ENCODE measurements around the gene ADGRA1. TPM values are rescaled to one million over a fixed set of nuclear protein-coding genes. Genes with fewer than 3 reads are reported as not detected.

ADGRA1 gene
- total and polyA plus RNA-seq, 10 of the 15 experiments (the other 5 are each of a cell fraction or from before 2014, with no cell fraction given): not detected

DNA sequence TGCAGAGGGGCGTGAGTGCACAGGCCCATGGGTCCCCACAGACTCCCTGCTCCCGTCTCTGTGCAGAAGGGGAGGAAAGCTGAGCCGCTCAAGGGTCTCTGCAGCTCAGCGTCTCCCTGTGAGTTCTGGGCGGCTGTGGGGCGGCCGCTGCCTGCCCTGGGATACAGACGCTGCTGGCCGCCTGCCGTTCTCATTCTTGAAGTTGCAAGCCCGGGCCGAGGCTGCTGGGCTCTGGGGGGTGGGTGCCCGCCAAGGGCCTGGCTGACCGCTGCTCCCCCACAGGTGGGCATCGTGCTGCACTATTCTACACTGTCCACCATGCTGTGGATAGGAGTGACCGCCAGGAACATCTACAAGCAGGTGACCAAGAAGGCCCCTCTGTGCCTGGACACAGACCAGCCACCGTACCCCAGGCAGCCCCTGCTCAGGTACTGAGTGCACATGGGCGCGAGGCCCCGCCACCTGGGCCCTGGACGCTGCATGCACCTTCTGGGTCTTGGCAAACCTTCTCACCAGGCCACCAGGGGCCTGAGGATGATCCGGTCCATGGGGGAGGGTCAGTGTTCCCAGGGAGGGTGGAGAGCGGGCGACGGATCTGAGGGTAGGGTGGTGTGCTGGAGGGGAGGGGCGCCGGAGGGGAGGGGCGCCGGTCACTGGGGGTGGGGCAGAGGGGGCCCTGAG, 14.8 kb downstream of the ADGRA1 start (continued):
- TF ChIP-seq, protein P1, sequence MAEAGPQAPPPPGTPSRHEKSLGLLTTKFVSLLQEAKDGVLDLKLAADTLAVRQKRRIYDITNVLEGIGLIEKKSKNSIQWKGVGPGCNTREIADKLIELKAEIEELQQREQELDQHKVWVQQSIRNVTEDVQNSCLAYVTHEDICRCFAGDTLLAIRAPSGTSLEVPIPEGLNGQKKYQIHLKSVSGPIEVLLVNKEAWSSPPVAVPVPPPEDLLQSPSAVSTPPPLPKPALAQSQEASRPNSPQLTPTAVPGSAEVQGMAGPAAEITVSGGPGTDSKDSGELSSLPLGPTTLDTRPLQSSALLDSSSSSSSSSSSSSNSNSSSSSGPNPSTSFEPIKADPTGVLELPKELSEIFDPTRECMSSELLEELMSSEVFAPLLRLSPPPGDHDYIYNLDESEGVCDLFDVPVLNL (IDR thresholded peaks at IDR 0.05; ENCODE audit: low read depth, low read length): no peak
- no peak for TF ChIP-seq CHD4 (IDR thresholded peaks at IDR 0.05)

DNA sequence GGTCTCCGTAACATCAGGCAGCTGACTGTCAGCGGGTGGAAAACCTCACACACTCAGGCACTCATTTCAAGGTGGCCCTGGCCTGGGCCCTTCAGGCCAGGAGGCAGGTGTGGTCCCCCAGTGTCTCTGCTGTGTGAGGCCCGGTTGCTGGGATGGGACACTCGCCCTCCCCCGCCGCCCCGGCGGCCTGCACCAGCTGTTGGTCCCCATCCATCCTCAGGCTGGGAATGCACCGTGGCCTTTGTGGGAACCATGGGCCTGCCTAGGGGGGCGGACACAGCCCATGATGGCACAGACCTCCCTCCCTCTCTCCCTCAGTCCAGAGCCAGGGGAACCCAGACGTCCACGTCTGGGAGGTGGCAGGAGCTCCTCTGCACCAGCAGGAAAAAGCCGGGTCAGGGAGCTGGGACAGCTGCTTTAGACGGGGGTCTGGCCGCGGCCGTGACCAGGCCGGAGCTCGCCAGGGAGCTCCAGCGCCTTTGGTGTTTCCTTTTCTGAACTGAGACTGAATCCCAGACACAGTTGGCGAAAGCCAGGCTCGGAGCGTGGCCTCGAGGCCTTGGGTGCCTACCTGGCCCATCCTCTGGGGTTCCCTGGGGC, 15.7 kb downstream of the ADGRA1 start:
- intact Hi-C loops (cut with micrococcal nuclease; ENCODE audit: unreplicated experiment) (no loop called here), in situ Hi-C loops (cut with MboI) (no loop called here)
- FAIRE-seq (no peak), ATAC-seq (no peak), DNase-seq (ENCODE audit: low read depth, low spot score) (no peak)
- Histone ChIP-seq H3K36me3 (ENCODE audit: control insufficient read depth in 2 of 2, insufficient read depth in 2 of 2, low read length in 1 of 2) (no peaks in the 10 kb centered on the region), H3K9ac (ENCODE audit: control insufficient read depth, insufficient read depth, low read length) (no peak overlapping the region), H3K27me3 (replicated peaks in 1 of 2; ENCODE audit: control insufficient read depth in 2 of 2, insufficient read depth in 2 of 2, low read length in 1 of 2) (no peaks in the 10 kb centered on the region), H3K4me1 (ENCODE audit: control insufficient read depth, insufficient read depth, low read length) (no peaks in the 10 kb centered on the region), H3K79me2 (ENCODE audit: control insufficient read depth, insufficient read depth, low read length) (no peaks in the 10 kb centered on the region), H3K9me3 (replicated peaks; ENCODE audit: control insufficient read depth, insufficient read depth, low read length) (no peaks in the 10 kb centered on the region; the same call in 2 of the 3 replicates), H4K20me1 (ENCODE audit: control insufficient read depth, insufficient read depth) (no peaks in the 10 kb centered on the region), H2AFZ (ENCODE audit: control insufficient read depth, low read depth, low read length) (no peak overlapping the region), H3K4me2 (ENCODE audit: control insufficient read depth, insufficient read depth) (no peak overlapping the region), H3K27ac (ENCODE audit: control insufficient read depth, insufficient read depth) (no peak overlapping the region), H3K4me3 (no peak overlapping the region)
- POLR2A ChIA-PET: no interaction called here
- no peak for TF ChIP-seq BMI1 (IDR thresholded peaks at IDR 0.05; ENCODE audit: borderline replicate concordance)
- TF ChIP-seq SREBF2 (IDR thresholded peaks at IDR 0.05; ENCODE audit: low read length): no peak
- no peak for TF ChIP-seq SIN3A (IDR thresholded peaks at IDR 0.05; ENCODE audit: low read depth, low read length)
- TF ChIP-seq KLF5 (IDR thresholded peaks at IDR 0.05; ENCODE audit: partially characterized antibody): no peak
- TF ChIP-seq, protein P2, sequence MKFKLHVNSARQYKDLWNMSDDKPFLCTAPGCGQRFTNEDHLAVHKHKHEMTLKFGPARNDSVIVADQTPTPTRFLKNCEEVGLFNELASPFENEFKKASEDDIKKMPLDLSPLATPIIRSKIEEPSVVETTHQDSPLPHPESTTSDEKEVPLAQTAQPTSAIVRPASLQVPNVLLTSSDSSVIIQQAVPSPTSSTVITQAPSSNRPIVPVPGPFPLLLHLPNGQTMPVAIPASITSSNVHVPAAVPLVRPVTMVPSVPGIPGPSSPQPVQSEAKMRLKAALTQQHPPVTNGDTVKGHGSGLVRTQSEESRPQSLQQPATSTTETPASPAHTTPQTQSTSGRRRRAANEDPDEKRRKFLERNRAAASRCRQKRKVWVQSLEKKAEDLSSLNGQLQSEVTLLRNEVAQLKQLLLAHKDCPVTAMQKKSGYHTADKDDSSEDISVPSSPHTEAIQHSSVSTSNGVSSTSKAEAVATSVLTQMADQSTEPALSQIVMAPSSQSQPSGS (IDR thresholded peaks at IDR 0.05; ENCODE audit: low read length): no peak
- TF ChIP-seq SREBF1 (IDR thresholded peaks at IDR 0.05; ENCODE audit: low read length): no peak
- TF ChIP-seq SP1 (IDR thresholded peaks at IDR 0.05; ENCODE audit: low read depth, low read length): no peak
- no peak for TF ChIP-seq BCL11A (IDR thresholded peaks at IDR 0.05; ENCODE audit: low read depth, low read length)
- TF ChIP-seq, protein P3, sequence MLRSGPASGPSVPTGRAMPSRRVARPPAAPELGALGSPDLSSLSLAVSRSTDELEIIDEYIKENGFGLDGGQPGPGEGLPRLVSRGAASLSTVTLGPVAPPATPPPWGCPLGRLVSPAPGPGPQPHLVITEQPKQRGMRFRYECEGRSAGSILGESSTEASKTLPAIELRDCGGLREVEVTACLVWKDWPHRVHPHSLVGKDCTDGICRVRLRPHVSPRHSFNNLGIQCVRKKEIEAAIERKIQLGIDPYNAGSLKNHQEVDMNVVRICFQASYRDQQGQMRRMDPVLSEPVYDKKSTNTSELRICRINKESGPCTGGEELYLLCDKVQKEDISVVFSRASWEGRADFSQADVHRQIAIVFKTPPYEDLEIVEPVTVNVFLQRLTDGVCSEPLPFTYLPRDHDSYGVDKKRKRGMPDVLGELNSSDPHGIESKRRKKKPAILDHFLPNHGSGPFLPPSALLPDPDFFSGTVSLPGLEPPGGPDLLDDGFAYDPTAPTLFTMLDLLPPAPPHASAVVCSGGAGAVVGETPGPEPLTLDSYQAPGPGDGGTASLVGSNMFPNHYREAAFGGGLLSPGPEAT (IDR thresholded peaks at IDR 0.05; ENCODE audit: low read depth): no peak
- TF ChIP-seq, protein P4, sequence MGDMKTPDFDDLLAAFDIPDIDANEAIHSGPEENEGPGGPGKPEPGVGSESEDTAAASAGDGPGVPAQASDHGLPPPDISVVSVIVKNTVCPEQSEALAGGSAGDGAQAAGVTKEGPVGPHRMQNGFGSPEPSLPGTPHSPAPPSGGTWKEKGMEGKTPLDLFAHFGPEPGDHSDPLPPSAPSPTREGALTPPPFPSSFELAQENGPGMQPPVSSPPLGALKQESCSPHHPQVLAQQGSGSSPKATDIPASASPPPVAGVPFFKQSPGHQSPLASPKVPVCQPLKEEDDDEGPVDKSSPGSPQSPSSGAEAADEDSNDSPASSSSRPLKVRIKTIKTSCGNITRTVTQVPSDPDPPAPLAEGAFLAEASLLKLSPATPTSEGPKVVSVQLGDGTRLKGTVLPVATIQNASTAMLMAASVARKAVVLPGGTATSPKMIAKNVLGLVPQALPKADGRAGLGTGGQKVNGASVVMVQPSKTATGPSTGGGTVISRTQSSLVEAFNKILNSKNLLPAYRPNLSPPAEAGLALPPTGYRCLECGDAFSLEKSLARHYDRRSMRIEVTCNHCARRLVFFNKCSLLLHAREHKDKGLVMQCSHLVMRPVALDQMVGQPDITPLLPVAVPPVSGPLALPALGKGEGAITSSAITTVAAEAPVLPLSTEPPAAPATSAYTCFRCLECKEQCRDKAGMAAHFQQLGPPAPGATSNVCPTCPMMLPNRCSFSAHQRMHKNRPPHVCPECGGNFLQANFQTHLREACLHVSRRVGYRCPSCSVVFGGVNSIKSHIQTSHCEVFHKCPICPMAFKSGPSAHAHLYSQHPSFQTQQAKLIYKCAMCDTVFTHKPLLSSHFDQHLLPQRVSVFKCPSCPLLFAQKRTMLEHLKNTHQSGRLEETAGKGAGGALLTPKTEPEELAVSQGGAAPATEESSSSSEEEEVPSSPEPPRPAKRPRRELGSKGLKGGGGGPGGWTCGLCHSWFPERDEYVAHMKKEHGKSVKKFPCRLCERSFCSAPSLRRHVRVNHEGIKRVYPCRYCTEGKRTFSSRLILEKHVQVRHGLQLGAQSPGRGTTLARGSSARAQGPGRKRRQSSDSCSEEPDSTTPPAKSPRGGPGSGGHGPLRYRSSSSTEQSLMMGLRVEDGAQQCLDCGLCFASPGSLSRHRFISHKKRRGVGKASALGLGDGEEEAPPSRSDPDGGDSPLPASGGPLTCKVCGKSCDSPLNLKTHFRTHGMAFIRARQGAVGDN (IDR thresholded peaks at IDR 0.05): no peak
- RAD21 ChIA-PET (ENCODE audit: unreplicated experiment): no interaction called here
- WGBS (ENCODE audit: insufficient coverage, insufficient replicate concordance, low lambda C conversion rate, missing lambda C conversion rate): 57% methylated on average over 22 of the region's 24 CpGs
- no TSS peak for BruUV-seq (replicated peaks)
- CTCF ChIA-PET: no interaction called here
- SMC1A ChIA-PET (ENCODE audit: uncharacterized antibody, unreplicated experiment): no interaction called here
